Measurements from ENCODE around the gene CCL7. TPM values are rescaled to one million over a fixed set of nuclear protein-coding genes. Genes with fewer than 3 reads are reported as not detected.

Gene CCL7
- total RNA-seq, 2 experiments from 2014 or later, result not detected

- H3K4me1 ChIP-seq (ENCODE audit: insufficient read depth, low read length), result no peaks in the 10 kb centered on the region
- H3K4me3 ChIP-seq (ENCODE audit: low read length), result no peak overlapping the region
- Mint-ChIP-seq H3K9me3 (no peaks in the 10 kb centered on the region), H3K27me3 (peaks cover 28% of the 10 kb centered on the region), H3K27ac (no peak overlapping the region), H3K36me3 (ENCODE audit: low read depth) (no peaks in the 10 kb centered on the region), H3K4me1 (ENCODE audit: low read depth) (no peaks in the 10 kb centered on the region), H3K4me3 (no peak overlapping the region)
- intact Hi-C loops (cut with DNase I, micrococcal nuclease), result no loop called here
- no peaks in the 10 kb centered on the region for H3K9me3 ChIP-seq (ENCODE audit: control insufficient read depth in 1 of 2, insufficient read depth in 1 of 2, low read length in 2 of 2)
- CTCF ChIA-PET, result no interaction called here
- POLR2A ChIA-PET, result no interaction called here
- no peak for TF ChIP-seq CTCF (IDR thresholded peaks at IDR 0.05)
- H3K36me3 ChIP-seq (ENCODE audit: insufficient read depth, low read length), result no peaks in the 10 kb centered on the region
- peaks cover 2 to 15% of the 10 kb centered on the region in 2 experiments for H3K27me3 ChIP-seq (ENCODE audit: control insufficient read depth in 1 of 2, insufficient read depth in 2 of 2, low read length in 2 of 2)
- no peak for DNase-seq
- H3K27ac ChIP-seq (ENCODE audit: low read depth in 1 of 2, low read length in 2 of 2), result no peak overlapping the region
- no peak for ATAC-seq (ENCODE audit: poor library complexity)
Observed at GRCh38 chr17:34249061-34249460, 21.0 kb upstream of the CCL7 start.

GRCh38 chr17:34249478-34249877 is 20.5 kb upstream of the CCL7 start:
- DNase-seq, result peak in 2 of 14 experiments; percentile 45 to 56

GRCh38 chr17:34251186-34251585 is 18.8 kb upstream of the CCL7 start:
- no peak for TF ChIP-seq CTCF (IDR thresholded peaks at IDR 0.05)
- Mint-ChIP-seq H3K9me3 (no peaks in the 10 kb centered on the region), H3K4me1 (ENCODE audit: low read depth) (no peaks in the 10 kb centered on the region), H3K36me3 (ENCODE audit: low read depth) (no peaks in the 10 kb centered on the region), H3K27ac (no peak overlapping the region), H3K4me3 (no peak overlapping the region), H3K27me3 (peaks cover 44% of the 10 kb centered on the region)
- Histone ChIP-seq H3K36me3 (ENCODE audit: insufficient read depth, low read length) (no peaks in the 10 kb centered on the region), H3K4me1 (ENCODE audit: insufficient read depth, low read length) (no peaks in the 10 kb centered on the region), H3K4me3 (ENCODE audit: low read length) (no peak overlapping the region), H3K27ac (ENCODE audit: low read depth in 1 of 2, low read length in 2 of 2) (no peak overlapping the region), H3K27me3 (ENCODE audit: control insufficient read depth in 1 of 2, insufficient read depth in 2 of 2, low read length in 2 of 2) (peaks cover 11 to 31% of the 10 kb centered on the region in 2 experiments), H3K9me3 (ENCODE audit: control insufficient read depth in 1 of 2, insufficient read depth in 1 of 2, low read length in 2 of 2) (no peaks in the 10 kb centered on the region)
- CTCF ChIA-PET, result no interaction called here
- intact Hi-C loops (cut with DNase I, micrococcal nuclease), result no loop called here
- POLR2A ChIA-PET, result no interaction called here
- ATAC-seq (ENCODE audit: poor library complexity), result no peak
- no peak for DNase-seq

More at GRCh38 chr17:34249478-34249877, 20.5 kb upstream of the CCL7 start:
- Histone ChIP-seq H3K9me3 (ENCODE audit: control insufficient read depth in 1 of 2, insufficient read depth in 1 of 2, low read length in 2 of 2) (no peaks in the 10 kb centered on the region), H3K36me3 (ENCODE audit: insufficient read depth, low read length) (no peaks in the 10 kb centered on the region), H3K4me1 (ENCODE audit: insufficient read depth, low read length) (no peaks in the 10 kb centered on the region), H3K4me3 (ENCODE audit: low read length) (no peak overlapping the region), H3K27me3 (ENCODE audit: control insufficient read depth in 1 of 2, insufficient read depth in 2 of 2, low read length in 2 of 2) (peaks cover 3 to 15% of the 10 kb centered on the region in 2 experiments), H3K27ac (ENCODE audit: low read depth in 1 of 2, low read length in 2 of 2) (no peak overlapping the region)
- H3K36me3 Mint-ChIP-seq (ENCODE audit: low read depth), result no peaks in the 10 kb centered on the region
- peaks cover 31% of the 10 kb centered on the region for H3K27me3 Mint-ChIP-seq
- no peak for ATAC-seq (ENCODE audit: poor library complexity)
- H3K27ac Mint-ChIP-seq, result no peak overlapping the region
- H3K4me1 Mint-ChIP-seq (ENCODE audit: low read depth), result no peaks in the 10 kb centered on the region
- ChIA-PET CTCF (no interaction called here), POLR2A (no interaction called here)
- intact Hi-C loops (cut with DNase I, micrococcal nuclease), result no loop called here
- H3K4me3 Mint-ChIP-seq, result no peak overlapping the region
- no peak for TF ChIP-seq CTCF (IDR thresholded peaks at IDR 0.05)
- H3K9me3 Mint-ChIP-seq, result no peaks in the 10 kb centered on the region

Data from CD4-positive, alpha-beta T cell (primary cell).